ENCODE data around the gene PPP1R13L.

Gene PPP1R13L

GRCh38 chr19:45357445-45357783 lies 47.5 kb downstream of the PPP1R13L start:
- Histone ChIP-seq H3K9me2 (replicated peaks; ENCODE audit: control insufficient read depth, low read length) (no peaks in the 10 kb centered on the region), H3F3A (ENCODE audit: control insufficient read depth, insufficient read depth) (no peaks in the 10 kb centered on the region), H3K36me3 (ENCODE audit: control insufficient read depth, low read length) (peaks cover 20% of the 10 kb centered on the region), H3K27ac (ENCODE audit: low read depth, low read length) (no peak overlapping the region), H3K9me3 (ENCODE audit: control insufficient read depth, insufficient read depth, low read length) (no peaks in the 10 kb centered on the region), H3K4me2 (ENCODE audit: low read length) (no peak overlapping the region), H3K79me2 (ENCODE audit: control insufficient read depth, low read length) (no peaks in the 10 kb centered on the region), H3K4me3 (ENCODE audit: low read length) (no peak overlapping the region), H3K27me3 (ENCODE audit: control insufficient read depth, low read length) (no peaks in the 10 kb centered on the region), H3K4me1 (ENCODE audit: control insufficient read depth, low read length) (no peaks in the 10 kb centered on the region), H4K20me1 (ENCODE audit: control insufficient read depth, insufficient read depth, low read depth, low read length) (no peaks in the 10 kb centered on the region)
- TF ChIP-seq EZH2phosphoT487 (IDR thresholded peaks at IDR 0.05; ENCODE audit: borderline replicate concordance, low read length): no peak
- TF ChIP-seq, protein P1, sequence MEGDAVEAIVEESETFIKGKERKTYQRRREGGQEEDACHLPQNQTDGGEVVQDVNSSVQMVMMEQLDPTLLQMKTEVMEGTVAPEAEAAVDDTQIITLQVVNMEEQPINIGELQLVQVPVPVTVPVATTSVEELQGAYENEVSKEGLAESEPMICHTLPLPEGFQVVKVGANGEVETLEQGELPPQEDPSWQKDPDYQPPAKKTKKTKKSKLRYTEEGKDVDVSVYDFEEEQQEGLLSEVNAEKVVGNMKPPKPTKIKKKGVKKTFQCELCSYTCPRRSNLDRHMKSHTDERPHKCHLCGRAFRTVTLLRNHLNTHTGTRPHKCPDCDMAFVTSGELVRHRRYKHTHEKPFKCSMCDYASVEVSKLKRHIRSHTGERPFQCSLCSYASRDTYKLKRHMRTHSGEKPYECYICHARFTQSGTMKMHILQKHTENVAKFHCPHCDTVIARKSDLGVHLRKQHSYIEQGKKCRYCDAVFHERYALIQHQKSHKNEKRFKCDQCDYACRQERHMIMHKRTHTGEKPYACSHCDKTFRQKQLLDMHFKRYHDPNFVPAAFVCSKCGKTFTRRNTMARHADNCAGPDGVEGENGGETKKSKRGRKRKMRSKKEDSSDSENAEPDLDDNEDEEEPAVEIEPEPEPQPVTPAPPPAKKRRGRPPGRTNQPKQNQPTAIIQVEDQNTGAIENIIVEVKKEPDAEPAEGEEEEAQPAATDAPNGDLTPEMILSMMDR (IDR thresholded peaks at IDR 0.05; ENCODE audit: low read depth, low read length, poor library complexity, severe bottlenecking): no peak

GRCh38 chr19:45356760-45357444 lies 48.0 kb downstream of the PPP1R13L start:
- H3K4me3 ChIP-seq (ENCODE audit: low read length): no peak overlapping the region
- H3F3A ChIP-seq (ENCODE audit: control insufficient read depth, insufficient read depth): no peaks in the 10 kb centered on the region
- H3K9me2 ChIP-seq (replicated peaks; ENCODE audit: control insufficient read depth, low read length): no peaks in the 10 kb centered on the region
- peaks cover 20% of the 10 kb centered on the region for H3K36me3 ChIP-seq (ENCODE audit: control insufficient read depth, low read length)
- no peak overlapping the region for H3K4me2 ChIP-seq (ENCODE audit: low read length)
- TF ChIP-seq, protein P1 (IDR thresholded peaks at IDR 0.05; ENCODE audit: low read depth, low read length, poor library complexity, severe bottlenecking): no peak
- TF ChIP-seq EZH2phosphoT487 (IDR thresholded peaks at IDR 0.05; ENCODE audit: borderline replicate concordance, low read length): no peak
- H3K4me1 ChIP-seq (ENCODE audit: control insufficient read depth, low read length): no peaks in the 10 kb centered on the region
- no peaks in the 10 kb centered on the region for H3K27me3 ChIP-seq (ENCODE audit: control insufficient read depth, low read length)
- no peaks in the 10 kb centered on the region for H3K79me2 ChIP-seq (ENCODE audit: control insufficient read depth, low read length)
- no peaks in the 10 kb centered on the region for H3K9me3 ChIP-seq (ENCODE audit: control insufficient read depth, insufficient read depth, low read length)
- H3K27ac ChIP-seq (ENCODE audit: low read depth, low read length): no peak overlapping the region
- no peaks in the 10 kb centered on the region for H4K20me1 ChIP-seq (ENCODE audit: control insufficient read depth, insufficient read depth, low read depth, low read length)

DNA sequence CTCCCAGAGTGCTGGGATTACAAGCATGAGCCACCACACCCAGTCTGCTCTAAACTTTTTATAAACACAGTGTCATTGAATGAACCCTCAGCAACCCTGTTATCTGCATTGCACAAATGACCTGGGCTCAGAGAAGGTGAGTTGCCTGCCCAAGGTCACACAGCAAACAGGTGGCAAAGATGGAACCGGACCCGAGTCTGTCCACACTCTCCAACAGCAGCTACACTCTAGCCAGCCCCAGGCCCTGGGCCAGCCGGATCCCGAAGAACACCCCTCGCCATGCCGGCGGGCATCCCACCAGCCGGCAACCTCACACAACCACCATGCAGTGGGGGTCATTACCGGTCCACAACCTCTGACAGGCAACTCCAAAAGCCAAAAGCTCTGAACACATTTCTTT lies 49.0 kb downstream of the PPP1R13L start:
- H3F3A ChIP-seq (ENCODE audit: control insufficient read depth, insufficient read depth): no peaks in the 10 kb centered on the region
- TF ChIP-seq, protein P1 (IDR thresholded peaks at IDR 0.05; ENCODE audit: low read depth, low read length, poor library complexity, severe bottlenecking): no peak
- TF ChIP-seq EZH2phosphoT487 (IDR thresholded peaks at IDR 0.05; ENCODE audit: borderline replicate concordance, low read length): no peak
- H3K4me2 ChIP-seq (ENCODE audit: low read length): no peak overlapping the region
- H3K9me3 ChIP-seq (ENCODE audit: control insufficient read depth, insufficient read depth, low read length): no peaks in the 10 kb centered on the region
- H3K4me3 ChIP-seq (ENCODE audit: low read length): no peak overlapping the region
- no peaks in the 10 kb centered on the region for H3K9me2 ChIP-seq (replicated peaks; ENCODE audit: control insufficient read depth, low read length)
- no peak overlapping the region for H3K27ac ChIP-seq (ENCODE audit: low read depth, low read length)
- no peaks in the 10 kb centered on the region for H4K20me1 ChIP-seq (ENCODE audit: control insufficient read depth, insufficient read depth, low read depth, low read length)
- H3K27me3 ChIP-seq (ENCODE audit: control insufficient read depth, low read length): no peaks in the 10 kb centered on the region
- H3K79me2 ChIP-seq (ENCODE audit: control insufficient read depth, low read length): no peaks in the 10 kb centered on the region
- no peaks in the 10 kb centered on the region for H3K4me1 ChIP-seq (ENCODE audit: control insufficient read depth, low read length)
- H3K36me3 ChIP-seq (ENCODE audit: control insufficient read depth, low read length): peaks cover 22% of the 10 kb centered on the region
